OCI-LY7 (cell line): ENCODE results near the gene ABCB11. TPM values are rescaled to one million over a fixed set of nuclear protein-coding genes. Genes with fewer than 3 reads are reported as not detected.

Experiments used
- BruUV-seq: library from RNA; stranded (reverse); fragments of 400-500 nt; replicated peaks from 2 replicates; lab custom pipeline; 2021; lab: Mats Ljungman, UMichigan
- CTCF ChIA-PET: fragments of 300-600 bp; sonication (Branson Sonifier 250); formaldehyde crosslinking; loops from one replicate; lab custom pipeline; 2022; ENCODE audit warnings: antibody characterized with exemption; ENCODE audit not compliant: unreplicated experiment; lab: Charles Lee
- POLR2A ChIA-PET: fragments of 300-600 bp; sonication (Branson Sonifier 250); formaldehyde crosslinking; loops from one replicate; lab custom pipeline; 2022; ENCODE audit warnings: antibody characterized with exemption; lab: Charles Lee
- DNase-seq: peaks from one replicate; pipeline ENCODE4 v3.0.0-alpha.2; 2015; ENCODE audit warnings: low spot score
- H2AFZ ChIP-seq: fragments of 200-600 bp; sonication (generic), shearing (Covaris generic); 2 replicates; pipeline ENCODE4 v1.6.1; 2014; ENCODE audit warnings: mild to moderate bottlenecking, antibody characterized with exemption, low read length, moderate library complexity
- H3K27ac ChIP-seq: fragments of 200-600 bp; sonication (generic); 2 replicates; pipeline ENCODE4 v1.5.1; 2014; ENCODE audit warnings: mixed run types, low read depth, mild to moderate bottlenecking, moderate library complexity, low read length, inconsistent platforms; ENCODE audit not compliant: poor library complexity, severe bottlenecking
- H3K36me3 ChIP-seq: fragments of 200-600 bp; sonication (generic); 2 replicates; pipeline ENCODE4 v1.6.1; 2014; ENCODE audit warnings: mild to moderate bottlenecking, antibody characterized with exemption, low read length, moderate library complexity, mixed read lengths; ENCODE audit not compliant: insufficient read depth
- H3K4me1 ChIP-seq: fragments of 200-600 bp; sonication (generic); 2 replicates; pipeline ENCODE4 v1.5.1; 2014; ENCODE audit warnings: mild to moderate bottlenecking, low read length; ENCODE audit not compliant: insufficient read depth, poor library complexity, severe bottlenecking
- H3K4me2 ChIP-seq: fragments of 200-600 bp; sonication (generic); 2 replicates; pipeline ENCODE4 v1.6.1; 2014; ENCODE audit warnings: mild to moderate bottlenecking, low read length
- H3K4me3 ChIP-seq: fragments of 200-600 bp; sonication (generic); 2 replicates; pipeline ENCODE4 v1.5.1; 2014; ENCODE audit warnings: mild to moderate bottlenecking, low read depth, low read length; ENCODE audit not compliant: poor library complexity, severe bottlenecking
- H3K79me2 ChIP-seq: fragments of 200-600 bp; sonication (generic); 2 replicates; pipeline ENCODE4 v1.6.1; 2016; ENCODE audit warnings: low read depth, mild to moderate bottlenecking, low read length, moderate library complexity, mixed read lengths; ENCODE audit not compliant: insufficient read depth
- H3K9me2 ChIP-seq: fragments of 200-600 bp; sonication (generic); 2 replicates; pipeline ENCODE4 v1.6.1; 2016; ENCODE audit warnings: mild to moderate bottlenecking, low read length, mixed read lengths; ENCODE audit not compliant: insufficient read depth
- H3K9me3 ChIP-seq: fragments of 200-600 bp; sonication (generic); 2 replicates; pipeline ENCODE4 v1.6.1; 2014; ENCODE audit warnings: mild to moderate bottlenecking, mixed run types, low read length, mixed read lengths
- H4K20me1 ChIP-seq: fragments of 200-600 bp; sonication (generic); 2 replicates; pipeline ENCODE4 v1.6.1; 2014; ENCODE audit warnings: mild to moderate bottlenecking, antibody characterized with exemption, low read length, moderate library complexity, mixed read lengths; ENCODE audit not compliant: insufficient read depth
- EZH2phosphoT487 ChIP-seq: fragments of 200-600 bp; sonication (generic); IDR thresholded peaks from 2 replicates; pipeline ENCODE4 v1.6.1; 2018; ENCODE audit warnings: low read depth, borderline replicate concordance, mild to moderate bottlenecking, mixed run types, antibody characterized with exemption, low read length, moderate library complexity, mixed read lengths
- intact Hi-C: fragments of 100-400 bp; cut with micrococcal nuclease; formaldehyde crosslinking; loops from one replicate; pipeline ENCODE4 v1.10.0; 2022; ENCODE audit not compliant: unreplicated experiment
- total RNA-seq, 2 experiments: library from RNA; depleted of rRNA in 1 of 2; stranded (reverse); fragments of >200 nt in 1 of 2; shearing (Covaris generic) in 1 of 2; gene quantifications; 2 replicates each; pipeline ENCODE4 v1.2.3, GENCODE V29; 2014 to 2022
- TF ChIP-seq, protein P1 (sequence below): fragments of 200-600 bp; sonication (generic); conservative IDR thresholded peaks from 2 replicates; pipeline ENCODE4 v1.5.1; 2014; ENCODE audit warnings: mild to moderate bottlenecking, antibody characterized with exemption, low read length, moderate library complexity, mixed read lengths

Gene ABCB11
- total RNA-seq, 2 experiments from 2014 or later, result 0.04 TPM; not detected in 1

DNA sequence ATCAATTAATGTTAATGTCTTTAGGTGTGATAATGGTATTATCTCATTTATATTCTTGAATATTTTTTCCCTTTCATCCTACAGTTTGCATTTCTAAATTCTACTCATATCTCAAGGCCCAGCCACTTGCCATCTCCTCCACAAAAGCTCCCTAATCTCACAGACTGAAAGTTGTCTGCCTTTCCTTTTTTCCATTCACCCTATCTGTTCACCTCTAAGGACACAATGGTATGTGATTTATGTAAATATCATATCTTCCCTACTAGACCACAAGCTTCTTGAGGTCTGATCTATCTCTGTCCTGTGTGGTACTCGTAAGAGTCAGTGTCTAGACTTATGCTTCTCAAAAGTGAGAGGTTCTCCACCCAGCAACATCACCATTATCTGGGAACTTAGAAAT, 137.0 kb downstream of the ABCB11 start:
- BruUV-seq, result no TSS peak
- ChIA-PET POLR2A (interaction anchor here (0.5 to 1.4 kb wide), 3 partner anchors 8 to 97 kb away, joined by 3 to 8 read pairs (median 3); no protein-coding TSS in a partner anchor), CTCF (no interaction called here)
- H3K4me1 ChIP-seq, result peaks cover 4% of the 10 kb centered on the region
- H2AFZ ChIP-seq, result no peak overlapping the region
- no peak overlapping the region for H3K4me2 ChIP-seq
- intact Hi-C loops, result loop anchor here (10.0 kb wide), 1 partner anchor 649 kb away; the partner anchor contains the start of gene STK39
- H3K36me3 ChIP-seq, result no peaks in the 10 kb centered on the region
- no peak for DNase-seq
- peaks cover 3% of the 10 kb centered on the region; the same call in 1 of the 2 replicates for H3K9me2 ChIP-seq
- TF ChIP-seq, protein P1, sequence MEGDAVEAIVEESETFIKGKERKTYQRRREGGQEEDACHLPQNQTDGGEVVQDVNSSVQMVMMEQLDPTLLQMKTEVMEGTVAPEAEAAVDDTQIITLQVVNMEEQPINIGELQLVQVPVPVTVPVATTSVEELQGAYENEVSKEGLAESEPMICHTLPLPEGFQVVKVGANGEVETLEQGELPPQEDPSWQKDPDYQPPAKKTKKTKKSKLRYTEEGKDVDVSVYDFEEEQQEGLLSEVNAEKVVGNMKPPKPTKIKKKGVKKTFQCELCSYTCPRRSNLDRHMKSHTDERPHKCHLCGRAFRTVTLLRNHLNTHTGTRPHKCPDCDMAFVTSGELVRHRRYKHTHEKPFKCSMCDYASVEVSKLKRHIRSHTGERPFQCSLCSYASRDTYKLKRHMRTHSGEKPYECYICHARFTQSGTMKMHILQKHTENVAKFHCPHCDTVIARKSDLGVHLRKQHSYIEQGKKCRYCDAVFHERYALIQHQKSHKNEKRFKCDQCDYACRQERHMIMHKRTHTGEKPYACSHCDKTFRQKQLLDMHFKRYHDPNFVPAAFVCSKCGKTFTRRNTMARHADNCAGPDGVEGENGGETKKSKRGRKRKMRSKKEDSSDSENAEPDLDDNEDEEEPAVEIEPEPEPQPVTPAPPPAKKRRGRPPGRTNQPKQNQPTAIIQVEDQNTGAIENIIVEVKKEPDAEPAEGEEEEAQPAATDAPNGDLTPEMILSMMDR, result no peak
- TF ChIP-seq EZH2phosphoT487, result no peak
- H3K4me3 ChIP-seq, result no peak overlapping the region
- H4K20me1 ChIP-seq, result no peaks in the 10 kb centered on the region
- no peak overlapping the region for H3K27ac ChIP-seq
- H3K9me3 ChIP-seq, result no peaks in the 10 kb centered on the region
- peaks cover 10% of the 10 kb centered on the region for H3K79me2 ChIP-seq

DNA sequence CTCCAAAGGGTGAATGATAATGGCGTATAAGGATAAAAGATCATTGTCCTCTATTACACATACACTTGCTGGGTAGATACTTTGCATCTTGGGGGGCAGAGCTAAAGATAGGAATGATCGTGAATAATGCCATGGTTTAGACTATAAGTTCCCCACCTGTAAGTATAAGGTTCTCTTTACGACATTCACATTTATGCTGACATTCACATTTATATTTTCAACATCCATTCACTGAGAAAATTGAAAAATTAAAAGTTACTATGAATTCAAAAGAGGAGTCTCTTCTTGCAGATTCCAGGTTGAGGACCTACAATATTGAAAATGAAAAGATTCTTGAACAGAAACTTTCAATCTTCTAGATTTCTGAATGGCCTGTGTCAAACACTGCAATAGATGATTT, 138.8 kb downstream of the ABCB11 start:
- Histone ChIP-seq H3K4me1 (peaks cover 5% of the 10 kb centered on the region), H3K79me2 (peaks cover 12% of the 10 kb centered on the region), H3K4me3 (no peak overlapping the region), H2AFZ (no peak overlapping the region), H3K9me3 (no peaks in the 10 kb centered on the region), H3K4me2 (no peak overlapping the region), H3K36me3 (peaks cover 12% of the 10 kb centered on the region), H3K9me2 (peaks cover 3% of the 10 kb centered on the region; the same call in 1 of the 2 replicates), H4K20me1 (no peaks in the 10 kb centered on the region), H3K27ac (no peak overlapping the region)
- POLR2A ChIA-PET, result interaction anchor here (0.6 kb wide), 1 partner anchor 134 kb away, joined by 3 read pairs; no protein-coding TSS in a partner anchor
- intact Hi-C loops, result loop anchor here (10.0 kb wide), 1 partner anchor 648 kb away; the partner anchor contains the start of gene STK39
- BruUV-seq, result no TSS peak
- TF ChIP-seq EZH2phosphoT487, result no peak
- TF ChIP-seq, protein P1, result no peak
- CTCF ChIA-PET, result no interaction called here
- DNase-seq, result no peak
